ENCODE measurements around the gene TNS3.
"Not testable (repeated sequence)": the region's sequence is repeated elsewhere in the genome, so short reads cannot be mapped to it uniquely, and the experiment has no call there.

The TNS3 gene

GRCh38 chr7:47482013-47482875 is 99.7 kb downstream of the TNS3 start:
- no peak for DNase-seq

- DNase-seq: no peak
Measured at GRCh38 chr7:47481541-47482012, 100.3 kb downstream of the TNS3 start.

GRCh38 chr7:47480576-47481538 is 101.1 kb downstream of the TNS3 start:
- no peak for DNase-seq

GRCh38 chr7:47479821-47480575 is 101.9 kb downstream of the TNS3 start:
- no peak for DNase-seq

- DNase-seq: no peak
Measured at GRCh38 chr7:47478926-47479711, 102.8 kb downstream of the TNS3 start.

- no peak for DNase-seq
Measured at GRCh38 chr7:47478017-47478344, 103.9 kb downstream of the TNS3 start.

- DNase-seq: no peak
Measured at GRCh38 chr7:47477191-47478016, 104.5 kb downstream of the TNS3 start.

- DNase-seq: no peak
Measured at GRCh38 chr7:47475880-47476227, 106.1 kb downstream of the TNS3 start.

- DNase-seq: no peak
Measured at GRCh38 chr7:47474937-47475879, 106.7 kb downstream of the TNS3 start.

- DNase-seq: no peak
Measured at GRCh38 chr7:47474211-47474936, 107.5 kb downstream of the TNS3 start.

GRCh38 chr7:47473499-47474210 is 108.3 kb downstream of the TNS3 start:
- DNase-seq: no peak

- no peak for DNase-seq
Measured at GRCh38 chr7:47472444-47473157, 109.3 kb downstream of the TNS3 start.

GRCh38 chr7:47471831-47472230 is 110.1 kb downstream of the TNS3 start:
- DNase-seq: no peak

GRCh38 chr7:47471358-47471703 is 110.6 kb downstream of the TNS3 start:
- no peak for DNase-seq

GRCh38 chr7:47470567-47471357 is 111.1 kb downstream of the TNS3 start:
- DNase-seq: peak; percentile 92

- DNase-seq: not testable (repeated sequence)
Measured at GRCh38 chr7:47469846-47470245, 112.1 kb downstream of the TNS3 start.

GRCh38 chr7:47466832-47467231 is 115.1 kb downstream of the TNS3 start:
- DNase-seq: no peak

Data from NCI-H2081 treated with DMSO at 0.1 percent for 48 hours (cell line).